GM21576 (cell line): ENCODE measurements around the gene TAGAP.
A peak's percentile ranks its signal among the peaks of the same experiment; 100 is the strongest.

ENCODE experiments used
- ATAC-seq: cut with Tn5 transposase; IDR thresholded peaks from one replicate; pipeline ENCODE4 v1.9.1; 2021; ENCODE audit warnings: mild to moderate bottlenecking, moderate library complexity; ENCODE audit not compliant: unreplicated experiment

Gene TAGAP, protein sequence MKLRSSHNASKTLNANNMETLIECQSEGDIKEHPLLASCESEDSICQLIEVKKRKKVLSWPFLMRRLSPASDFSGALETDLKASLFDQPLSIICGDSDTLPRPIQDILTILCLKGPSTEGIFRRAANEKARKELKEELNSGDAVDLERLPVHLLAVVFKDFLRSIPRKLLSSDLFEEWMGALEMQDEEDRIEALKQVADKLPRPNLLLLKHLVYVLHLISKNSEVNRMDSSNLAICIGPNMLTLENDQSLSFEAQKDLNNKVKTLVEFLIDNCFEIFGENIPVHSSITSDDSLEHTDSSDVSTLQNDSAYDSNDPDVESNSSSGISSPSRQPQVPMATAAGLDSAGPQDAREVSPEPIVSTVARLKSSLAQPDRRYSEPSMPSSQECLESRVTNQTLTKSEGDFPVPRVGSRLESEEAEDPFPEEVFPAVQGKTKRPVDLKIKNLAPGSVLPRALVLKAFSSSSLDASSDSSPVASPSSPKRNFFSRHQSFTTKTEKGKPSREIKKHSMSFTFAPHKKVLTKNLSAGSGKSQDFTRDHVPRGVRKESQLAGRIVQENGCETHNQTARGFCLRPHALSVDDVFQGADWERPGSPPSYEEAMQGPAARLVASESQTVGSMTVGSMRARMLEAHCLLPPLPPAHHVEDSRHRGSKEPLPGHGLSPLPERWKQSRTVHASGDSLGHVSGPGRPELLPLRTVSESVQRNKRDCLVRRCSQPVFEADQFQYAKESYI

DNA sequence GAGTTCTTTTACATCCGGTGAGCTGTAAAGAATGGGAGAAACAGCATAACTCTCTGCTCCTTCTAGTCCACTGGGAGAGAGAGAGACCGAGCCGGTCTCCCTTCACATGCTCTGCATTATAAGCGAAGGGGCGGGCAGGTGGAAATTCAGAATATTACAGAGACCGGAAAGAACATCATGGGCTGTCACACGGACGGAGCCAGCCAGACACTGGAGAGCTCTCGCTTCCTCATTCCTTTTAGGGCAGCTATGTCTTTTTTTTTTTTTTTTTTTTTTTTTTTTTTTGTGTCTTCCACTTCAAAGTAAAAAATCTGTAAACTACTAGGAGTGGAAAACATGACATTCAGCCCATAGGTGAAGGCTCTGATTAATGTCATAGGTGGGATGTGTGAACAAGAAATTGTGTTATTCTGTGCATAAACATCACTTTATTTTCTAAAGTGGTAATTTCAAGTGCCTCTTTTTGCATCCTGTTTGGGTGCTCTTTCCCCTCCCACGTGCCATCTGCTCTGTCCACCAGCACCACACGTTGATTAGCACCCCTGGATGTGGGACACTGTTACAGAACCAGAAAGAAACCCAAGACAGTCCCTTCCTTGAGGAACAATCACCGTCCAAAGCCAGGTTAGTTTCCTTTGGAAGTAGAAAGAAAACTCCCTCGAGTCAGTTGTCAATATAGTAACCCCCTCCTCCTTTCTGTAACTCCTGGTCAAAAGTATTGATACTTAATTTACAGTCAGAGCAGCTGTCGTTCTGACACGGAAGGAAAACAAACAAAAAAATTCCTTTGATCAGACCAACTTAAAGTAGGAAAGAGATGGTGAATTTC, at the start of gene TAGAP:
Gene TAGAP, minus strand, starts transcription at position 93 of the 829 bp plus-strand sequence. CDS start 845 bp downstream, outside the sequence.
- ATAC-seq: peak; percentile 87

GRCh38 chr6:159093609-159094443, 49.0 kb upstream of the TAGAP start:
- ATAC-seq: no peak

- ATAC-seq: no peak
These were observed 47.8 kb upstream of the TAGAP start for GRCh38 chr6:159092631-159093030.

- ATAC-seq: no peak
These were observed 46.0 kb upstream of the TAGAP start for GRCh38 chr6:159090530-159091480.

DNA sequence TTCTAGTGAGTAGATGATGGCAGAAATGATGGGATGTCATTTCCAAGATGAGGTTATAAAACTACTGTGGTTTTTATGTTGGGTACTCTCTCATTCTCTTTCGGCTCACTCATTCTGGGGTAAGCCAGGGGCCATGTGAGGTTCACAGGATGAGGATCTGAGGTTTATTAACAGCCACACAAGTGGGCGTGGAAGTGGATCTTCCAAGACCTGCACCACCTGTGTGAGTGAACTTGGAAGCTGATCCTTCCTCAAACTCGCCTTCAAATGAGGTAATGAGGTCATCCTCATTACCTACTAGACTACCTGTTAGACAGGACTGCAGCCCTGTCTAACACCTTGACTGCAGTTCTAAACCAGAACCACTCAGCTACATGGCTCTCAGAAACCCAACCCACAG, 45.1 kb upstream of the TAGAP start:
- no peak for ATAC-seq

DNA sequence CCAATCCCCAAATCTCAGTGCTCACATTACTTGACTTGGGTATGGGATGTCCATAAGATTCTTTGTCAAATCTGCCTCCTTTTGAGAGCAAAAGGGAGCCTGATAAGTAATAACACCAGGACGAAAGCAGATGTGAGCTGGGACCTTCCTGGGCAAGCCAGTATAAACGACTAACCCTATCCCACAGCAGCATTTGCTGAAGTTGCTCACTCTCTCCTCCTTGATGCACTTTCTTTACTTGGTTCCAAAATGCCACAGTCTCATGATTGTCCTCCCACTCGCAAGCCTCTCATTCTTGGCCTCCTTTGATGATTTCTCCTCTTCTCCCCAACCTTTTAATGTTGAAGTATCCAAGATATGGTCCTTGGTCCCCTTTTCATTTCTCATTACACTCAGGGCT, 44.7 kb upstream of the TAGAP start:
- ATAC-seq: no peak

DNA sequence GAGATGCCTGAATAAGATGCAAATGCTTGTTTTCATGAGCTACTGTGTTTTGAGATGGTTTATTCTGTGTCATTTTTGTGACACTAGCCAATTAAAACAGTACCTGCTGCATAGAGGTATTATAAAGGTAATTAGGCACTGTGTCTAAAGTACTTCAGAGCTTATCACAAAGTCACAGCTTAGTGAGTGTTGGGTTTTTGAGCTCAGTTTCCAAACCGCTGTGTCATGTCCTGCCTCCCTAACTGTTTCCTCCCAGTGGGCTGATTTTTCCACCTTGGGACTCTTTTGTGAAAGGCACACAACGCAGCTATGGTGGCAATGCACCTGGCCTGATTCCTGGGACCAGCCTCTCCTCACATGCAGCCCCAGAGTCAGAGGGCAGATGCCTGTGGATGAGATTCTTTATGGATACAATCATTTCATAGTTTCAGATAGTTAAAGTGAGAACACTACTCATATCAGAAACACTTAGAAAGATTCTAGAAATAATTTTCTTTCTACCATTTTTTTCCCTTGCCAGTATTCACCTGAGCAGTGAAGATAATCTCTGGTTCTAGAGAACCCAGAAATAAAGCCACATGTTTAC, 41.3 kb upstream of the TAGAP start:
- ATAC-seq: no peak

GRCh38 chr6:159085396-159085895, 40.7 kb upstream of the TAGAP start:
- no peak for ATAC-seq

DNA sequence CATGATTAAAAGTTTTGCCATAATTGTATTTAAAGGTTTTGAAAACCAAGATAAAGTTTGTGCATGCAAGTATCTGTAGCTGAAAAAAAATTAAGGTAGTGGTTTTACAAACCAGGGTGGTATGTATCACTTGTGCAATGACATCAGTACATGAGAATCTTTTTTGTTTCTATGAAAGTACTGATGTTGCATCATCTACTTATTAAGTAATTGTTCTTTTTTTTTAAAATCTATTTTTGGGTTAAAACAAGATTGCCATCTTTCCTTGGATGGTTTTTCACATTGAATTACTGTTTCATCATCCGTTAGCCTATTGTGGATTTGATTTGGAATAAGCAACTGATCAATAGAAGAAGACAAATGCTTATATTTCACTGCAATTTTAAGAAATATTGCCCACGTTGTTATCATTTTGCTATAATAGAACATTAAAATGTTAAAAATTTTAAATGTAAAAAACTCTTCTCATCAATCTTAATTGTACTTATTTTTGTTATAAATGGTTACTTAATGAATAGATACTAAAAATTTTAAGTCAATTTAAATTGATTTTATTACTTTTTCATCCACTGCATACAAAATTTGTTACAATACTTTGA, 39.8 kb upstream of the TAGAP start:
- no peak for ATAC-seq

GRCh38 chr6:159083146-159083545, 38.4 kb upstream of the TAGAP start:
- ATAC-seq: no peak

GRCh38 chr6:159082039-159082815, 37.4 kb upstream of the TAGAP start:
- ATAC-seq: no peak

- peak; percentile 65 for ATAC-seq
These were observed 35.6 kb upstream of the TAGAP start for GRCh38 chr6:159080217-159080976.

DNA sequence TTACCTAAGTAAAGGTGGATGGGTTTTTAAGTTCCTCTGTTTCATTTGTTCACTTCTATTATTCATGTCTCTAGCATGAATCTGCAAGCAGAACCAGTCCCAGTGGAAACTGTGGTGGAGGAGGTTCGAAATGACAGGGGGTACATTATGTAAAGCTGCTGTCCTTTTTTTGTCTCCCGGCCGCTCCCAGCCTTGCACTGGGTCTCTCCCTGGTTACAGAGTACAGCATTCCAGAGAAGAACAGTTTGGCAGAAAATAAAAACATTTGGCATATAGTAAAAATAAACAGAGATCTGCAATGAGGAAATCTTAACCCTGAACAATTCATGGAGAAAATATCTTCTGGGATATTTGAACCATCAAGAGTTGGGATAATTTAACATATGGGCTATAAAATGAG, 34.6 kb upstream of the TAGAP start:
- no peak for ATAC-seq

DNA sequence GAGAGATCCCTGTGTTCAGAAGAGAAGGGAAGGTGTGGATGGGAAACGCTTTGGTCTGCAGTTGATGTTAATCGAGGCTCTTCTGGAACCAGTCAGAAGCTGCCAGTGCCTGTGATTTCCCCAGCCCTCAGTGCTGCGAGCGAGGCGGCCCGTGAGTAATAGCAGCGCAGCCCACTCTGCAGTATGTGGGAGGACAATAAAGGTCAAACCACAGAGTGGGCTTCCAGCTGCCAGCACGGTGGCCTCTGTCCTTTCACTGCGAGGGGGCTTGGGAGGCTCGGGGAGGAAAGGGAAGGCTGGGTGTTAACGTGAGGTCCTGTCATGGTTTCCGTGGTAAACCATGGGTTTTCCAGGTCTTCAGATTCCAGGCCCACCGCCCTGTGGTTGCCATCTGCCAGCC, 32.3 kb upstream of the TAGAP start:
- ATAC-seq: no peak

DNA sequence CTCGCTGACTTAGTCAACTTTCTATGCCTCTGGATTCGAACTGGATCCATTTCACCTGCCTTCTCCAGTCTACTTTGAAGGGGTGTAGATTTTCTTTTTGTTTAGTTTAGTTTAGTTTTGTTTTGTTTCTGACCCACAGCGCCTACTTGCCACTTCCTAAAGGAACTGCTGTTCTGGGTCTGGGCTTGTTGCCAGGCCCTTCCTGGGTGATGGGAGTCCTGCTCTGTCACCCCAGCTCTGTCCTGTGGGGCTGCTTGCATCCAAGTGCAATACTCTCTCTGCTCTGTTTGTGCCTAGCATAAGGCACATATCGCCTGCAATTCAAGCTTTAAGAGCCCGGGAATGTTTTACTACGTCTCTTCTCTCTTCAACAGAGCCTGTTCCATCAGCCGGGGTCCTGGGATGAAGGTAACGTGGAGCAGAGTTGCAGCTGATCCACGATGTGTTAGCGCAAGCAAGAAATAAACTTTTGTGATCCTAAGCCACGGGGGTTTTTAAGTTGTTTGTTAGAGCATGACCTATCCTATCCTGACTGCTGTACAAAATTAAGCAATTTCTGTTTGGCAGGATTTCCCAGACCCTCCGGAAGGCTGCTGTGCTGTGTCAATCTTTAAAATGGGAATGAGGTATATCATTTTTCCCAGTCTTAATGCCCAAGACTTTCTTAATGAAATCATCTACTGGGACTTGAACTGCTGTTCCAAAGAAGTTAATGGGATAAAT, 30.9 kb upstream of the TAGAP start:
- ATAC-seq: no peak

- no peak for ATAC-seq
These were observed 30.1 kb upstream of the TAGAP start for GRCh38 chr6:159074876-159075275.
